ENCODE results near the gene MZF1.

The MZF1 gene

GRCh38 chr19:58555369-58555885 is 17.7 kb downstream of the MZF1 start:
- no peak for DNase-seq
- Histone ChIP-seq H3K36me3 (ENCODE audit: control insufficient read depth in 4 of 4, insufficient read depth in 4 of 4, low read length in 3 of 4) (peaks cover 2 to 43% (median 30%) of the 10 kb centered on the region in 4 experiments), H3K27ac (ENCODE audit: insufficient read depth in 1 of 2, low read depth in 1 of 2, low read length in 2 of 2, poor library complexity in 1 of 2, severe bottlenecking in 2 of 2) (peak overlapping the region; percentile 89 to 97), H3K27me3 (replicated peaks in 2 of 5; ENCODE audit: control insufficient read depth in 4 of 5, insufficient read depth in 5 of 5, low read length in 4 of 5) (no peaks in the 10 kb centered on the region), H3K9me3 (ENCODE audit: control extremely low read depth in 1 of 5, control insufficient read depth in 4 of 5, insufficient read depth in 2 of 5, low read depth in 1 of 5, low read length in 4 of 5) (no peaks in the 10 kb centered on the region), H3K4me3 (ENCODE audit: control insufficient read depth in 1 of 7, extremely low read depth in 1 of 7, insufficient read depth in 4 of 7, low read depth in 2 of 7, low read length in 6 of 7) (peak overlapping the region; percentile 52 to 88 (median 78)), H3K4me1 (ENCODE audit: control extremely low read depth in 1 of 4, control insufficient read depth in 4 of 4, insufficient read depth in 4 of 4, low read length in 3 of 4) (peaks cover 5 to 56% (median 52%) of the 10 kb centered on the region in 4 experiments)
- POLR2A ChIA-PET = interaction anchor here (1.2 to 2.6 kb wide), 3 partner anchors 11 to 36 kb away, joined by 3 to 24 read pairs (median 18); partner anchors contain the start of genes TRIM28 and ZBTB45
- CTCF ChIA-PET = interaction anchor here (1.1 to 3.8 kb wide), 9 partner anchors 10 to 55 kb away, joined by 3 to 33 read pairs (median 4); partner anchors contain the start of genes TRIM28 and ZBTB45
- WGBS (ENCODE audit: insufficient coverage) = 60% methylated on average over 3 of the region's 4 CpGs

DNA sequence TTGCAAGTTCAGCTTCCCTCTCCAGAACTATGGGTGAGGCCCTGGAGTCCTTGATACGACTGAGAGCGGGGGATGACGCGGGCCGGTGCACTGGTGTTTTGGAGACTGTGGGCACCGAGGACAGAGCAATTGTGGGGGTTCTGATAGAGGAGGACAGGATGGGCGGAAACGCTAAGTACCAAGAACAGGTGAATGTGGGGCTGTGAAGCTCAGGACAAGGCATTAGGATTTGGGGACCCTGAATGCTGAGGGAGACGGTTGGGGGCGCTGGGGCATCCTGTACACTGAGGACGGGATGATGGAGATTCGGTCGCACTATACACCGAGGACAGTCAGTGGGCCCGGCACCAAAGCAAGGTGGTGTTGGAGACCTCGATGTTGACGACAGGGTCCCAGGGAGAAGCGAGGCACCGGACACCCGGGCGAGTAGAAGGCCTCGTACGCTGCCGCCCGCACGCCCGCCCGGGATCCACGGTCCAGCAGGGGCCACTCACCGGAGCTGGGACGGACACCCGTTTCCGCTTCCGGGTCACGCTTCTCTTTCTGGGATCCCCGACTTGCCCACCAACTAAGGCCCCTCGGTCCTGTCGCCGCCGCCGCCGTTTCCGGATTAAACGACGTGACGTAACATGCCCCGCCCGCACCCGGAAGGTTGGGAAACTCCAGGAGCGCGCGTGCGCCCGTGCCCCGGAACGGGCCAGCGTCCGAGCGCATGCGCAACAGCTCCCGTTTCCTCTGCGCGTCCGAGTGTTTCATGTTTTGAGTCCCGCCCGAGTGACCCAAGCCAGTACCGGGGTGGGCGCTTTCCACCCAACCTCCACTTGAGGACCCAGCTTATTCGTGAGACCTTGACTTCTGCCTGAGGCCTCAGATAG is 18.4 kb downstream of the MZF1 start, which contains the start of gene CHMP2A:
Gene CHMP2A, minus strand, starts transcription at position 612 of the 875 bp plus-strand sequence. CDS start 893 bp downstream, outside the sequence.
- Histone ChIP-seq H3K36me3 (ENCODE audit: control insufficient read depth in 4 of 4, insufficient read depth in 4 of 4, low read length in 3 of 4) (peaks cover 4 to 50% (median 37%) of the 10 kb centered on the region in 4 experiments), H3K4me3 (ENCODE audit: control insufficient read depth in 1 of 7, extremely low read depth in 1 of 7, insufficient read depth in 4 of 7, low read depth in 2 of 7, low read length in 6 of 7) (peak within 1 kb of the TSS; percentile 52 to 88 (median 78)), H3K27me3 (replicated peaks in 2 of 5; ENCODE audit: control insufficient read depth in 4 of 5, insufficient read depth in 5 of 5, low read length in 4 of 5) (no peaks in the 10 kb centered on the region), H3K27ac (ENCODE audit: insufficient read depth in 1 of 2, low read depth in 1 of 2, low read length in 2 of 2, poor library complexity in 1 of 2, severe bottlenecking in 2 of 2) (peak within 1 kb of the TSS; percentile 93 to 97), H3K9me3 (ENCODE audit: control extremely low read depth in 1 of 5, control insufficient read depth in 4 of 5, insufficient read depth in 2 of 5, low read depth in 1 of 5, low read length in 4 of 5) (no peaks in the 10 kb centered on the region), H3K4me1 (ENCODE audit: control extremely low read depth in 1 of 4, control insufficient read depth in 4 of 4, insufficient read depth in 4 of 4, low read length in 3 of 4) (peaks cover 2 to 50% (median 47%) of the 10 kb centered on the region in 4 experiments)
- ChIA-PET POLR2A (interaction anchor here (0.6 to 2.6 kb wide), 5 partner anchors 10 to 115 kb away, joined by 3 to 24 read pairs (median 4); partner anchors contain the start of genes TRIM28, ZBTB45 and ZNF132), CTCF (interaction anchor here (1.1 to 3.8 kb wide), 10 partner anchors 10 to 55 kb away, joined by 3 to 33 read pairs (median 4); partner anchors contain the start of genes TRIM28 and ZBTB45)
- DNase-seq = peak; percentile 94 to 96 (median 95)
- WGBS (ENCODE audit: insufficient coverage) = under 1% methylated on average over 67 of the region's 69 CpGs

DNA sequence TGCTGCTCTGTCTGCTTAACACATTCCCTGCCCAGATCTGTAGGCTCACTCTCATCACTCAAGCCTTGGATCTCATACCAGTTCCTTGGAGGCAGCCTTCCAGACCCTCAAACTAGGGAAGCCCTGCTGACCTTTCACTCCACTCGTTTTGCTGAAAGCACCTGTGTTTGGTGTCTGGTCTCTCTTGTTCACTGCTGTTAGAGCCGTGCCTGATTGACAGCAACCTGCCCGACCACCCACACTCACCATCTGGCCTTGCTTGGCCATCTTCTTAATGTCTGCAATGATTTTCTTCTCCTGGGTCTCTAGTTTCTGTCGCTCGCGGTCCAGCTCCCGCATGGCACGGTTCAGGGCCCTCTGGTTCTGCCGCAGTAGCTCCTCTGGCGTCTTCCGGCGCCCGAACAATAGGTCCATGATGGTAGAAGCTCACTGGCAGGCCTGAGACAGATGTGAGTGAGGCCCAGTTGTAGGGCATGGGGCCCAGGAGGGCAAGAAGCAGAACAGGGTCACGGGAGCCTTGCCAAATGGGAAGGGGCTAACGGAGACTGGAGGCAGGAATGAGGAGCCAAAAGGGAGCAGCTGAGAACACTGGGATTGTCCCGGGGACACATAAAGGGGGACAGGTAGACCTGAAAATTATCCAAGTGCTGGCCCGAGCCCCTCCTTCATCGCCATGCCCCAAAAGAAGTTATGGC is 19.2 kb downstream of the MZF1 start:
- Histone ChIP-seq H3K4me3 (ENCODE audit: control insufficient read depth in 1 of 7, extremely low read depth in 1 of 7, insufficient read depth in 4 of 7, low read depth in 2 of 7, low read length in 6 of 7) (peak overlapping the region; percentile 52 to 88 (median 78)), H3K27me3 (replicated peaks in 2 of 5; ENCODE audit: control insufficient read depth in 4 of 5, insufficient read depth in 5 of 5, low read length in 4 of 5) (no peaks in the 10 kb centered on the region), H3K27ac (ENCODE audit: insufficient read depth in 1 of 2, low read depth in 1 of 2, low read length in 2 of 2, poor library complexity in 1 of 2, severe bottlenecking in 2 of 2) (peak overlapping the region; percentile 89 to 97), H3K36me3 (ENCODE audit: control insufficient read depth in 4 of 4, insufficient read depth in 4 of 4, low read length in 3 of 4) (peaks cover 8 to 58% (median 45%) of the 10 kb centered on the region in 4 experiments), H3K9me3 (ENCODE audit: control extremely low read depth in 1 of 5, control insufficient read depth in 4 of 5, insufficient read depth in 2 of 5, low read depth in 1 of 5, low read length in 4 of 5) (no peaks in the 10 kb centered on the region), H3K4me1 (ENCODE audit: control extremely low read depth in 1 of 4, control insufficient read depth in 4 of 4, insufficient read depth in 4 of 4, low read length in 3 of 4) (peaks cover 2 to 42% (median 40%) of the 10 kb centered on the region in 4 experiments)
- no peak for DNase-seq
- 58% methylated on average over 18 of the region's 18 CpGs for WGBS (ENCODE audit: insufficient coverage)
- ChIA-PET POLR2A (interaction anchor here (1.2 to 2.6 kb wide), 3 partner anchors 10 to 114 kb away, joined by 4 to 24 read pairs (median 18); partner anchors contain the start of genes TRIM28, ZBTB45 and ZNF132), CTCF (interaction anchor here (1.3 to 3.8 kb wide), 8 partner anchors 9 to 54 kb away, joined by 3 to 33 read pairs (median 5); partner anchors contain the start of genes TRIM28 and ZBTB45)

DNA sequence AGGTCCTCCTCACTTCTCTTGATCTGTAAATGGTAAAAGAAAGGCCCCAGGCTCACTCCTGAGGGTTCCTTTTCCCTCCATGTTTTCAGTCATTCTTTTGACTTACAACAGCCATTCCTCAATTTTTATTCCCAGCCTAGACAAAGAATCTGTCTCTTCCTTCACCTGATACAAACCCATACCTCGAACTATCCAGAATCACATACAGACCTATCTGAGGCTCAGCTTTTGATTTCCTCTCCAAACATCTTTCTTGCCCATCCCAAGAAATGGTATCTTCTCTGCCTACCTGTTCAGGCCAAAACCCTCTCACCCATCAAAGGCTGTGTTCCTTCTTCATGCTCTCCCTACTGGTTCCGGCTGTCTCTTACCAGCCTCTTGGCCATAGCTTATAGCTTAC is 20.5 kb downstream of the MZF1 start:
- peak overlapping the region in 1 of 2 experiments; percentile 27 for H3K27ac ChIP-seq (ENCODE audit: insufficient read depth in 1 of 2, low read depth in 1 of 2, low read length in 2 of 2, poor library complexity in 1 of 2, severe bottlenecking in 2 of 2)
- POLR2A ChIA-PET = interaction anchor here (0.7 kb wide), 1 partner anchor 8 kb away, joined by 3 read pairs; no protein-coding TSS in a partner anchor
- H3K27me3 ChIP-seq (replicated peaks in 2 of 5; ENCODE audit: control insufficient read depth in 4 of 5, insufficient read depth in 5 of 5, low read length in 4 of 5) = no peaks in the 10 kb centered on the region
- CTCF ChIA-PET = interaction anchor here (1.3 to 3.8 kb wide), 5 partner anchors 8 to 38 kb away, joined by 5 to 33 read pairs (median 14); partner anchors contain the start of genes TRIM28 and ZBTB45
- H3K9me3 ChIP-seq (ENCODE audit: control extremely low read depth in 1 of 5, control insufficient read depth in 4 of 5, insufficient read depth in 2 of 5, low read depth in 1 of 5, low read length in 4 of 5) = no peaks in the 10 kb centered on the region
- H3K36me3 ChIP-seq (ENCODE audit: control insufficient read depth in 4 of 4, insufficient read depth in 4 of 4, low read length in 3 of 4) = peaks cover 16 to 70% (median 58%) of the 10 kb centered on the region in 4 experiments
- no peak overlapping the region for H3K4me3 ChIP-seq (ENCODE audit: control insufficient read depth in 1 of 7, extremely low read depth in 1 of 7, insufficient read depth in 4 of 7, low read depth in 2 of 7, low read length in 6 of 7)
- H3K4me1 ChIP-seq (ENCODE audit: control extremely low read depth in 1 of 4, control insufficient read depth in 4 of 4, insufficient read depth in 4 of 4, low read length in 3 of 4) = peaks cover 2 to 39% (median 39%) of the 10 kb centered on the region in 4 experiments
- WGBS (ENCODE audit: insufficient coverage) = 93% methylated on average over 1 of the region's 2 CpGs
- no peak for DNase-seq

- H3K27ac ChIP-seq (ENCODE audit: insufficient read depth in 1 of 2, low read depth in 1 of 2, low read length in 2 of 2, poor library complexity in 1 of 2, severe bottlenecking in 2 of 2) = no peak overlapping the region
- ChIA-PET POLR2A (no interaction called here), CTCF (interaction anchor here (0.8 to 3.8 kb wide), 3 partner anchors 28 to 32 kb away, joined by 3 to 22 read pairs (median 14); partner anchors contain the start of gene ZBTB45)
- H3K27me3 ChIP-seq (replicated peaks in 2 of 5; ENCODE audit: control insufficient read depth in 4 of 5, insufficient read depth in 5 of 5, low read length in 4 of 5) = no peaks in the 10 kb centered on the region
- no peak overlapping the region for H3K4me3 ChIP-seq (ENCODE audit: control insufficient read depth in 1 of 7, extremely low read depth in 1 of 7, insufficient read depth in 4 of 7, low read depth in 2 of 7, low read length in 6 of 7)
- WGBS (ENCODE audit: insufficient coverage) = 96% methylated on average over 15 of the region's 18 CpGs
- no peaks in the 10 kb centered on the region for H3K9me3 ChIP-seq (ENCODE audit: control extremely low read depth in 1 of 5, control insufficient read depth in 4 of 5, insufficient read depth in 2 of 5, low read depth in 1 of 5, low read length in 4 of 5)
- peaks cover 2 to 35% (median 33%) of the 10 kb centered on the region in 4 experiments for H3K4me1 ChIP-seq (ENCODE audit: control extremely low read depth in 1 of 4, control insufficient read depth in 4 of 4, insufficient read depth in 4 of 4, low read length in 3 of 4)
- no peak for DNase-seq
- H3K36me3 ChIP-seq (ENCODE audit: control insufficient read depth in 4 of 4, insufficient read depth in 4 of 4, low read length in 3 of 4) = peaks cover 20 to 75% (median 65%) of the 10 kb centered on the region in 4 experiments
Measured at GRCh38 chr19:58551577-58552471, 21.3 kb downstream of the MZF1 start.

Measured in common myeloid progenitor, CD34-positive (primary cell).